ENCODE data around the gene KCNMB1. TPM values are rescaled to one million over a fixed set of nuclear protein-coding genes. Genes with fewer than 3 reads are reported as not detected.

Gene KCNMB1
- total RNA-seq, 2 donors from 2014 or later: 0.09 TPM; not detected in 1

- WGBS, 2 experiments (ENCODE audit: insufficient coverage in 1 of 2, insufficient read length in 1 of 2): 78 to 92% methylated on average over 3 to 4 of the region's 4 CpGs
- Mint-ChIP-seq H3K9me3 (no peaks in the 10 kb centered on the region), H3K27me3 (ENCODE audit: insufficient read depth) (peaks cover 2% of the 10 kb centered on the region), H3K4me3 (no peak overlapping the region), H3K27ac (no peak overlapping the region), H3K4me1 (peaks cover 13% of the 10 kb centered on the region), H3K36me3 (ENCODE audit: low read depth) (no peaks in the 10 kb centered on the region)
- Histone ChIP-seq H3K4me3 (ENCODE audit: low read length) (no peak overlapping the region), H3K9me3 (ENCODE audit: control insufficient read depth, low read length) (no peaks in the 10 kb centered on the region), H3K27ac (ENCODE audit: low read depth, low read length) (no peak overlapping the region), H3K4me1 (ENCODE audit: control insufficient read depth, insufficient read depth, low read length) (no peaks in the 10 kb centered on the region), H3K36me3 (ENCODE audit: control insufficient read depth, insufficient read depth, low read length) (no peaks in the 10 kb centered on the region), H3K27me3 (ENCODE audit: control insufficient read depth, insufficient read depth, low read length, poor library complexity, severe bottlenecking) (no peaks in the 10 kb centered on the region), H3K9ac (ENCODE audit: extremely low read depth, low read length, poor library complexity, severe bottlenecking) (no peak overlapping the region)
- DNase-seq: no peak
- no peak for TF ChIP-seq CTCF (conservative IDR thresholded peaks at IDR 0.05)
Observed at GRCh38 chr5:170389550-170389892, 354 bp upstream of the KCNMB1 start.

- Histone ChIP-seq H3K9ac (ENCODE audit: extremely low read depth, low read length, poor library complexity, severe bottlenecking) (no peak overlapping the region), H3K36me3 (ENCODE audit: control insufficient read depth, insufficient read depth, low read length) (no peaks in the 10 kb centered on the region), H3K27ac (ENCODE audit: low read depth, low read length) (no peak overlapping the region), H3K27me3 (ENCODE audit: control insufficient read depth, insufficient read depth, low read length, poor library complexity, severe bottlenecking) (no peaks in the 10 kb centered on the region), H3K4me1 (ENCODE audit: control insufficient read depth, insufficient read depth, low read length) (no peaks in the 10 kb centered on the region), H3K9me3 (ENCODE audit: control insufficient read depth, low read length) (no peaks in the 10 kb centered on the region), H3K4me3 (ENCODE audit: low read length) (no peak overlapping the region)
- H3K9me3 Mint-ChIP-seq: no peaks in the 10 kb centered on the region
- no peak for DNase-seq
- peaks cover 9% of the 10 kb centered on the region for H3K4me1 Mint-ChIP-seq
- no peak overlapping the region for H3K27ac Mint-ChIP-seq
- no peaks in the 10 kb centered on the region for H3K36me3 Mint-ChIP-seq (ENCODE audit: low read depth)
- TF ChIP-seq CTCF (conservative IDR thresholded peaks at IDR 0.05): no peak
- WGBS, 2 experiments (ENCODE audit: insufficient coverage in 1 of 2, insufficient read length in 1 of 2): 90 to 94% methylated on average over 5 to 6 of the region's 6 CpGs
- H3K27me3 Mint-ChIP-seq (ENCODE audit: insufficient read depth): no peaks in the 10 kb centered on the region
- H3K4me3 Mint-ChIP-seq: no peak overlapping the region
Observed at GRCh38 chr5:170387775-170388639, 1.2 kb downstream of the KCNMB1 start.

- no peaks in the 10 kb centered on the region for H3K36me3 ChIP-seq (ENCODE audit: control insufficient read depth, insufficient read depth, low read length)
- no peaks in the 10 kb centered on the region for H3K9me3 ChIP-seq (ENCODE audit: control insufficient read depth, low read length)
- H3K27me3 ChIP-seq (ENCODE audit: control insufficient read depth, insufficient read depth, low read length, poor library complexity, severe bottlenecking): no peaks in the 10 kb centered on the region
- Mint-ChIP-seq H3K4me1 (peaks cover 9% of the 10 kb centered on the region), H3K27me3 (ENCODE audit: insufficient read depth) (no peaks in the 10 kb centered on the region), H3K9me3 (no peaks in the 10 kb centered on the region), H3K36me3 (ENCODE audit: low read depth) (no peaks in the 10 kb centered on the region), H3K4me3 (no peak overlapping the region), H3K27ac (peak overlapping the region; percentile 33)
- 67 to 79% methylated on average over 3 to 8 of the region's 8 CpGs for WGBS, 2 experiments (ENCODE audit: insufficient coverage in 1 of 2, insufficient read length in 1 of 2)
- H3K4me1 ChIP-seq (ENCODE audit: control insufficient read depth, insufficient read depth, low read length): no peaks in the 10 kb centered on the region
- TF ChIP-seq CTCF (conservative IDR thresholded peaks at IDR 0.05): no peak
- DNase-seq: no peak
- no peak overlapping the region for H3K9ac ChIP-seq (ENCODE audit: extremely low read depth, low read length, poor library complexity, severe bottlenecking)
- no peak overlapping the region for H3K27ac ChIP-seq (ENCODE audit: low read depth, low read length)
- H3K4me3 ChIP-seq (ENCODE audit: low read length): no peak overlapping the region
Observed at GRCh38 chr5:170386743-170387395, 2.3 kb downstream of the KCNMB1 start.
